Small intestine (tissue), 7 donors: ENCODE results near the gene HIVEP1. TPM values are rescaled to one million over a fixed set of nuclear protein-coding genes. Genes with fewer than 3 reads are reported as not detected.
A peak's percentile ranks its signal among the peaks of the same experiment; 100 is the strongest.

Experiments
- DNase-seq, 2 donors: peaks; one replicate each; pipeline versions ENCODE4 v3.0.0 to v3.0.0-alpha.2; 2013
- FAIRE-seq: peaks from 2 replicates; lab custom pipeline; 2012; peaks lifted over from hg19 to GRCh38; lab: Jason Lieb, UNC
- H3K27ac ChIP-seq, 3 donors: one replicate each; pipeline ENCODE4 v1.5.1; 2013; ENCODE audit warnings: low read length in 2 of 3, mild to moderate bottlenecking in 2 of 3, control low read depth in 1 of 3, inconsistent platforms in 1 of 3, low read depth in 1 of 3, moderate library complexity in 1 of 3
- H3K27me3 ChIP-seq, 3 donors: one replicate each; pipeline ENCODE4 v1.6.1; 2013; ENCODE audit warnings: low read length in 3 of 3, inconsistent platforms in 1 of 3; ENCODE audit not compliant: control insufficient read depth in 3 of 3, insufficient read depth in 3 of 3
- H3K36me3 ChIP-seq, 3 donors: one replicate each; pipeline ENCODE4 v1.6.1; 2013; ENCODE audit warnings: low read length in 3 of 3, inconsistent platforms in 1 of 3, low read depth in 1 of 3, mild to moderate bottlenecking in 1 of 3, moderate library complexity in 1 of 3; ENCODE audit not compliant: control insufficient read depth in 3 of 3, insufficient read depth in 2 of 3
- H3K4me1 ChIP-seq, 3 donors: one replicate each; pipeline ENCODE4 v1.6.1; 2013; ENCODE audit warnings: low read length in 2 of 3, inconsistent platforms in 1 of 3, low read depth in 1 of 3, mild to moderate bottlenecking in 1 of 3, moderate library complexity in 1 of 3; ENCODE audit not compliant: control insufficient read depth in 3 of 3, insufficient read depth in 2 of 3
- H3K4me3 ChIP-seq, 3 donors: one replicate each; pipeline ENCODE4 v1.5.1; 2013; ENCODE audit warnings: low read length in 3 of 3, control low read depth in 1 of 3, inconsistent platforms in 1 of 3, low read depth in 1 of 3, mild to moderate bottlenecking in 1 of 3, moderate library complexity in 1 of 3
- H3K9me3 ChIP-seq, 2 donors: one replicate each; pipeline ENCODE4 v1.6.1; 2013; ENCODE audit warnings: low read depth in 1 of 2, low read length in 1 of 2; ENCODE audit not compliant: control insufficient read depth in 2 of 2, insufficient read depth in 1 of 2
- WGBS, 3 donors: extraction: QIAGEN DNeasy Blood & Tissue Kit; methylation state at CpG; one replicate each; pipeline ENCODE4 v1.1.7; 2013; 5-methylcytosine and 5-hydroxymethylcytosine counted together
- polyA plus RNA-seq, 4 donors: library from polyadenylated mRNA; stranded (reverse) in 3 of 4; unstranded in 1 of 4; fragments of 200-250 nt in 3 of 4; fragments of 120-200 nt in 1 of 4; gene quantifications; one replicate each; pipeline versions ENCODE4 v1.2.1 to v1.2.3, GENCODE V29; 2013
- donor health status: healthy with polysubstance abuse.
- donor health status: control.
- donor health status: control.
- donor health status: Bipolar disorder and iron deficiency.
- donor health status: healthy.

The HIVEP1 gene
- polyA plus RNA-seq, 4 donors, result 4.9 to 25.4 (median 6.4) TPM

GRCh38 chr6:12009876-12010634 is 2.1 kb upstream of the HIVEP1 start:
- H3K9me3 ChIP-seq, result peaks cover 0 to 4% of the 10 kb centered on the region in 2 donors
- H3K36me3 ChIP-seq, result peaks cover 0 to 3% (median 0%) of the 10 kb centered on the region in 3 donors
- WGBS, 3 donors, result 2 to 5% (median 4%) methylated on average over 9 of the region's 9 CpGs
- no peaks in the 10 kb centered on the region for H3K27me3 ChIP-seq
- H3K4me3 ChIP-seq, result peak overlapping the region in 2 of 3 donors; percentile 78 to 99
- DNase-seq (peak; percentile 16 to 46), FAIRE-seq (no peak)
- peaks cover 0 to 19% (median 0%) of the 10 kb centered on the region in 3 donors for H3K4me1 ChIP-seq
- H3K27ac ChIP-seq, result peak overlapping the region; percentile 97 to 98 (median 97)

GRCh38 chr6:12010635-12011275 is 1.4 kb upstream of the HIVEP1 start:
- Histone ChIP-seq H3K4me3 (peak overlapping the region; percentile 39 to 99 (median 68)), H3K9me3 (peaks cover 0 to 4% of the 10 kb centered on the region in 2 donors), H3K36me3 (peaks cover 0 to 3% (median 0%) of the 10 kb centered on the region in 3 donors), H3K27me3 (no peaks in the 10 kb centered on the region), H3K4me1 (peaks cover 0 to 19% (median 0%) of the 10 kb centered on the region in 3 donors), H3K27ac (peak overlapping the region; percentile 97 to 98 (median 97))
- 0 to 1% (median 1%) methylated on average over 20 to 22 of the region's 22 CpGs for WGBS, 3 donors
- FAIRE-seq (no peak), DNase-seq (no peak)

GRCh38 chr6:12011276-12012037 is 655 bp upstream of the HIVEP1 start:
- Histone ChIP-seq H3K36me3 (peaks cover 0 to 3% (median 0%) of the 10 kb centered on the region in 3 donors), H3K27ac (peak overlapping the region; percentile 84 to 97 (median 91)), H3K27me3 (no peaks in the 10 kb centered on the region), H3K4me1 (peaks cover 0 to 19% (median 0%) of the 10 kb centered on the region in 3 donors), H3K4me3 (peak overlapping the region; percentile 68 to 99 (median 91)), H3K9me3 (peaks cover 0 to 4% of the 10 kb centered on the region in 2 donors)
- 0 to 1% (median 0%) methylated on average over 5 to 99 of the region's 99 CpGs for WGBS, 3 donors
- FAIRE-seq (no peak), DNase-seq (peak; percentile 94 to 98)

- FAIRE-seq (no peak), DNase-seq (peak; percentile 71 to 87)
- peaks cover 0 to 12% (median 4%) of the 10 kb centered on the region in 3 donors for H3K36me3 ChIP-seq
- peak overlapping the region; percentile 86 to 99 (median 91) for H3K4me3 ChIP-seq
- no peaks in the 10 kb centered on the region for H3K27me3 ChIP-seq
- peaks cover 0 to 4% of the 10 kb centered on the region in 2 donors for H3K9me3 ChIP-seq
- 0 to 1% (median 0%) methylated on average over 23 to 58 of the region's 60 CpGs for WGBS, 3 donors
- H3K4me1 ChIP-seq, result peaks cover 0 to 10% (median 0%) of the 10 kb centered on the region in 3 donors
- peak overlapping the region; percentile 91 to 95 (median 94) for H3K27ac ChIP-seq
These were observed 620 bp downstream of the HIVEP1 start for GRCh38 chr6:12012558-12013306.

- FAIRE-seq (no peak), DNase-seq (no peak)
- Histone ChIP-seq H3K9me3 (peaks cover 0 to 4% of the 10 kb centered on the region in 2 donors), H3K36me3 (peaks cover 0 to 18% (median 7%) of the 10 kb centered on the region in 3 donors), H3K4me3 (peak overlapping the region; percentile 86 to 99 (median 91)), H3K27me3 (no peaks in the 10 kb centered on the region), H3K4me1 (peaks cover 0 to 9% (median 0%) of the 10 kb centered on the region in 3 donors), H3K27ac (peak overlapping the region; percentile 68 to 95 (median 94))
- 3 to 15% (median 7%) methylated on average over 13 of the region's 13 CpGs for WGBS, 3 donors
These were observed 1.2 kb downstream of the HIVEP1 start for GRCh38 chr6:12013307-12013719.

GRCh38 chr6:12014027-12014872 is 2.1 kb downstream of the HIVEP1 start:
- no peak overlapping the region for H3K27ac ChIP-seq
- H3K27me3 ChIP-seq, result no peaks in the 10 kb centered on the region
- H3K36me3 ChIP-seq, result peaks cover 0 to 22% (median 9%) of the 10 kb centered on the region in 3 donors
- WGBS, 3 donors, result 75 to 83% (median 77%) methylated on average over 8 of the region's 8 CpGs
- H3K4me3 ChIP-seq, result no peak overlapping the region
- DNase-seq, result no peak
- H3K9me3 ChIP-seq, result peaks cover 0 to 4% of the 10 kb centered on the region in 2 donors
- no peak for FAIRE-seq
- peaks cover 0 to 9% (median 0%) of the 10 kb centered on the region in 3 donors for H3K4me1 ChIP-seq

- Histone ChIP-seq H3K36me3 (peaks cover 0 to 24% (median 9%) of the 10 kb centered on the region in 3 donors), H3K4me3 (no peak overlapping the region), H3K27me3 (no peaks in the 10 kb centered on the region), H3K27ac (no peak overlapping the region), H3K4me1 (peaks cover 0 to 9% (median 0%) of the 10 kb centered on the region in 3 donors), H3K9me3 (peaks cover 0 to 4% of the 10 kb centered on the region in 2 donors)
- DNase-seq (no peak), FAIRE-seq (no peak)
- WGBS, 3 donors, result 91 to 96% (median 92%) methylated on average over 3 of the region's 3 CpGs
These were observed 2.7 kb downstream of the HIVEP1 start for GRCh38 chr6:12014873-12015149.
